A549 (cell line): Measurements from ENCODE around the gene IL17RC. TPM values are rescaled to one million over a fixed set of nuclear protein-coding genes. Genes with fewer than 3 reads are reported as not detected.

Experiments
- ATAC-seq, 2 experiments: fragments of 200-7000 bp in 1 of 2; fragments of >200 bp in 1 of 2; cut with Nextera tagmentation in 1 of 2; cut with Tn5 transposase in 1 of 2; 3 replicates each; pipeline versions ENCODE4 v1.8.0 to v1.9.1; 2018 to 2020; ENCODE audit warnings: mild to moderate bottlenecking in 1 of 2, moderate library complexity in 1 of 2
- CTCF ChIA-PET: fragments of 300-600 bp; sonication (Branson Sonifier 250); formaldehyde crosslinking; extraction: SDS; loops from one replicate; lab custom pipeline; 2021; ENCODE audit warnings: antibody characterized with exemption, inconsistent platforms; lab: Yijun Ruan, JAX
- POLR2A ChIA-PET: fragments of 350-600 bp; formaldehyde crosslinking; extraction: SDS; loops from one replicate; lab custom pipeline; 2021; ENCODE audit warnings: antibody characterized with exemption, inconsistent platforms; lab: Yijun Ruan, JAX
- DNase-seq, 2 experiments: peaks; one replicate each; pipeline versions ENCODE4 v3.0.0 to v3.0.0-alpha.2; 2011 to 2016; ENCODE audit warnings: low read depth in 1 of 2, low spot score in 1 of 2
- FAIRE-seq: peaks from 2 replicates; lab custom pipeline; 2011; peaks lifted over from hg19 to GRCh38; lab: Jason Lieb, UNC
- H3K27ac ChIP-seq, 2 experiments: fragments of >200 bp; sonication (Bioruptor Twin); formaldehyde crosslinking; 3 replicates each; pipeline ENCODE4 v1.5.1; 2016 to 2017
- H3K4me1 ChIP-seq: fragments of >200 bp; sonication (Bioruptor Twin); formaldehyde crosslinking; 3 replicates; pipeline ENCODE4 v1.6.1; 2016
- H3K4me2 ChIP-seq: fragments of >200 bp; sonication (Bioruptor Twin); formaldehyde crosslinking; 3 replicates; pipeline ENCODE4 v1.6.1; 2016
- H3K4me3 ChIP-seq: fragments of >200 bp; sonication (Bioruptor Twin); formaldehyde crosslinking; 3 replicates; pipeline ENCODE4 v1.5.1; 2016
- H3K9me3 ChIP-seq: fragments of >200 bp; sonication (Bioruptor Twin); formaldehyde crosslinking; 3 replicates; pipeline ENCODE4 v1.6.1; 2016
- BHLHE40 ChIP-seq: IDR thresholded peaks from 2 replicates; pipeline ENCODE4 v1.6.1; 2012; ENCODE audit warnings: low read depth, low read length, inconsistent platforms
- CEBPB ChIP-seq, 2 experiments: fragments of >200 bp in 1 of 2; sonication (Bioruptor Twin) in 1 of 2; formaldehyde crosslinking in 1 of 2; IDR thresholded peaks; 2 replicates each; pipeline ENCODE4 v1.6.1; 2012 to 2016
- CHD4 ChIP-seq: fragments of 200-600 bp; sonication (generic); IDR thresholded peaks from 2 replicates; pipeline ENCODE4 v1.6.1; 2016; ENCODE audit warnings: antibody characterized with exemption, mild to moderate bottlenecking, borderline replicate concordance
- CTCF ChIP-seq: fragments of >200 bp; sonication (Bioruptor Twin); formaldehyde crosslinking; IDR thresholded peaks from 3 replicates; pipeline ENCODE4 v1.5.1; 2016
- EHMT2 ChIP-seq: fragments of 200-600 bp; sonication (generic); IDR thresholded peaks from 2 replicates; pipeline ENCODE4 v1.6.1; 2016; ENCODE audit warnings: antibody characterized with exemption, low read depth, mild to moderate bottlenecking, moderate library complexity
- ELK1 ChIP-seq: fragments of 150-350 bp; IDR thresholded peaks from 2 replicates; pipeline ENCODE4 v1.6.1; 2014; ENCODE audit warnings: low read depth, mild to moderate bottlenecking, low read length
- EP300 ChIP-seq, 2 experiments: fragments of >200 bp; sonication (Bioruptor Twin); formaldehyde crosslinking; IDR thresholded peaks; 2 replicates in 1 of 2; 3 replicates in 1 of 2; pipeline ENCODE4 v1.6.1; 2016 to 2017
- FOSB ChIP-seq: fragments of 250-450 bp; sonication (Bioruptor Pico); IDR thresholded peaks from 2 replicates; pipeline ENCODE4 v1.5.0; 2020; ENCODE audit warnings: mild to moderate bottlenecking, moderate library complexity
- FOSL2 ChIP-seq, 2 experiments: fragments of 450-650 bp in 1 of 2; fragments of >200 bp in 1 of 2; sonication (Bioruptor Twin) in 1 of 2; formaldehyde crosslinking; IDR thresholded peaks; 2 replicates each; pipeline versions ENCODE4 v1.5.0 to v1.6.1; 2016 to 2020; ENCODE audit warnings: mild to moderate bottlenecking in 1 of 2, moderate library complexity in 1 of 2
- HDAC2 ChIP-seq: fragments of 200-600 bp; sonication (generic); IDR thresholded peaks from 2 replicates; pipeline ENCODE4 v1.6.1; 2016
- HEYL ChIP-seq: fragments of 250-450 bp; sonication (Bioruptor Pico); IDR thresholded peaks from 2 replicates; pipeline ENCODE4 v1.8.0; 2021; ENCODE audit warnings: mild to moderate bottlenecking, moderate library complexity
- HMGXB4 ChIP-seq: fragments of 250-450 bp; sonication (Bioruptor Pico); IDR thresholded peaks from 2 replicates; pipeline ENCODE4 v1.5.0; 2021; ENCODE audit warnings: mild to moderate bottlenecking, moderate library complexity, borderline replicate concordance
- HOXB13 ChIP-seq: fragments of 250-450 bp; sonication (Bioruptor Pico); IDR thresholded peaks from 2 replicates; pipeline ENCODE4 v1.5.0; 2020; ENCODE audit warnings: low read depth, mild to moderate bottlenecking, moderate library complexity
- JUN ChIP-seq, 2 experiments: fragments of >200 bp; sonication (Bioruptor Twin); formaldehyde crosslinking; IDR thresholded peaks; 2 replicates in 1 of 2; 3 replicates in 1 of 2; pipeline ENCODE4 v1.6.1; 2016 to 2017
- JUNB ChIP-seq: fragments of >200 bp; sonication (Bioruptor Twin); formaldehyde crosslinking; IDR thresholded peaks from 2 replicates; pipeline ENCODE4 v1.6.1; 2016
- KDM5A ChIP-seq: fragments of 200-600 bp; sonication (generic); IDR thresholded peaks from 2 replicates; pipeline ENCODE4 v1.6.1; 2016; ENCODE audit warnings: antibody characterized with exemption, mild to moderate bottlenecking
- NR3C1 ChIP-seq: fragments of >200 bp; sonication (Bioruptor Twin); formaldehyde crosslinking; IDR thresholded peaks from 3 replicates; pipeline ENCODE4 v1.6.1; 2017
- PHF8 ChIP-seq: fragments of 200-600 bp; sonication (generic); IDR thresholded peaks from 2 replicates; pipeline ENCODE4 v1.6.1; 2016; ENCODE audit warnings: low read depth, mild to moderate bottlenecking, antibody characterized with exemption, moderate library complexity, borderline replicate concordance
- POLR2A ChIP-seq: IDR thresholded peaks from 2 replicates; pipeline ENCODE4 v1.6.1; 2012; ENCODE audit warnings: mild to moderate bottlenecking, low read length
- POLR2AphosphoS2 ChIP-seq: conservative IDR thresholded peaks from 2 replicates; pipeline ENCODE4 v1.6.1; 2012; ENCODE audit warnings: low read length, improper control_type of control experiment, inconsistent platforms
- RARB ChIP-seq: fragments of 250-450 bp; sonication (Bioruptor Pico); IDR thresholded peaks from 2 replicates; pipeline ENCODE4 v1.8.0; 2021; ENCODE audit warnings: mild to moderate bottlenecking, moderate library complexity
- REST ChIP-seq: fragments of 200-600 bp; sonication (generic); IDR thresholded peaks from 2 replicates; pipeline ENCODE4 v1.6.1; 2016; ENCODE audit warnings: antibody characterized with exemption, mild to moderate bottlenecking, moderate library complexity
- RNF2 ChIP-seq: fragments of 200-600 bp; sonication (generic); IDR thresholded peaks from 2 replicates; pipeline ENCODE4 v1.6.1; 2016; ENCODE audit warnings: low read depth, mild to moderate bottlenecking, antibody characterized with exemption, moderate library complexity, borderline replicate concordance
- SREBF2 ChIP-seq: fragments of 450-650 bp; IDR thresholded peaks from 2 replicates; pipeline ENCODE4 v1.6.1; 2014; ENCODE audit warnings: mild to moderate bottlenecking, moderate library complexity
- TP53 ChIP-seq: fragments of 250-450 bp; sonication (Bioruptor Pico); IDR thresholded peaks from 2 replicates; pipeline ENCODE4 v1.5.0; 2021; ENCODE audit warnings: mild to moderate bottlenecking, moderate library complexity
- ZFP36 ChIP-seq: fragments of 450-650 bp; IDR thresholded peaks from 2 replicates; pipeline ENCODE4 v1.6.1; 2014; ENCODE audit warnings: borderline replicate concordance; ENCODE audit not compliant: partially characterized antibody
- ZNF302 ChIP-seq: fragments of 250-450 bp; sonication (Bioruptor Pico); IDR thresholded peaks from 2 replicates; pipeline ENCODE4 v1.9.0; 2021; ENCODE audit warnings: inconsistent platforms, mild to moderate bottlenecking, moderate library complexity
- WGBS: methylation state at CpG from one replicate; pipeline ENCODE4 v1.1.6; 2017; ENCODE audit errors: missing lambda C conversion rate; 5-methylcytosine and 5-hydroxymethylcytosine counted together
- polyA plus RNA-seq, 4 experiments: library from polyadenylated mRNA; depleted of rRNA in 3 of 4; stranded (reverse); fragments of >200 nt; fragmentation: RNase III in 1 of 4; extraction: RNeasy Plus Mini Kit Qiagen cat#74134 plus additional on column Dnase treatment in 1 of 4; gene quantifications; 2 replicates in 3 of 4; 3 replicates in 1 of 4; pipeline ENCODE4 v1.2.3, GENCODE V29; 2011 to 2017

Gene IL17RC
- polyA plus RNA-seq, 2 of the 4 experiments (the other 2 are of a cell fraction), result 7.7 to 9.4 TPM

GRCh38 chr3:9932843-9933560 is 16.1 kb downstream of the IL17RC start (continued):
- no peak; the same call in 1 of the 2 replicates for TF ChIP-seq HDAC2
- no peak for TF ChIP-seq KDM5A
- TF ChIP-seq EHMT2, result no peak
- no peak for TF ChIP-seq HEYL (CRISPR knock-in tag)
- TF ChIP-seq POLR2A, result 0 out of 2 replicates have a peak, but pooled peaks have one; percentile 27
- peak; percentile 78 for TF ChIP-seq CTCF
- TF ChIP-seq SREBF2, result no peak
- TF ChIP-seq CEBPB (IDR thresholded peaks at IDR 0.05), result no peak
- TF ChIP-seq REST, result peak; percentile 27; the same call in 1 of the 2 replicates
- TF ChIP-seq ELK1, result no peak
- TF ChIP-seq RARB, result no peak
- no peak for TF ChIP-seq HMGXB4 (CRISPR knock-in tag)
- no peak for TF ChIP-seq HOXB13 (CRISPR knock-in tag)
- no peak for TF ChIP-seq CHD4
- TF ChIP-seq JUN (IDR thresholded peaks at IDR 0.05), result no peak; a peak in 3 of 5 replicates
- no peak for TF ChIP-seq FOSB
- TF ChIP-seq RNF2, result peak; percentile 91; the same call in 1 of the 2 replicates

GRCh38 chr3:9933561-9934234 is 16.8 kb downstream of the IL17RC start, which contains the start of gene CRELD1:
Gene CRELD1, plus strand, starts transcription at chr3:9933834. Its CDS starts 605 bp downstream, at chr3:9934439.
- 2% methylated on average over 27 of the region's 50 CpGs for WGBS
- ChIA-PET CTCF (interaction anchor here (0.6 to 8.6 kb wide), 33 partner anchors 10 to 388 kb away, joined by 3 to 146 read pairs (median 5); partner anchors contain the start of genes ARPC4, CIDEC, IL17RC and IL17RE), POLR2A (interaction anchor here (0.5 to 2.6 kb wide), 17 partner anchors 9 to 141 kb away, joined by 3 to 53 read pairs (median 5); partner anchors contain the start of genes ARPC4, JAGN1, PRRT3 and RPUSD3)
- peak within 1 kb of the TSS; percentile 73 for H3K4me3 ChIP-seq
- DNase-seq (peak; percentile 78 to 97), ATAC-seq (peak; percentile 86 to 92), FAIRE-seq (no peak)
- H3K4me2 ChIP-seq, result peak within 1 kb of the TSS; percentile 96
- H3K4me1 ChIP-seq, result peaks cover 17% of the 10 kb centered on the region
- peak within 1 kb of the TSS; percentile 85 to 93 for H3K27ac ChIP-seq
- H3K9me3 ChIP-seq, result 0 out of 3 replicates have a peak, but pooled peaks cover 5% of the 10 kb centered on the region
- no peak for TF ChIP-seq RARB
- TF ChIP-seq JUNB, result no peak
- no peak; the same call in 1 of the 2 replicates for TF ChIP-seq HDAC2
- TF ChIP-seq ZFP36, result no peak
- TF ChIP-seq EP300 (IDR thresholded peaks at IDR 0.05), result no peak
- no peak for TF ChIP-seq FOSL2 (IDR thresholded peaks at IDR 0.05)
- 0 out of 2 replicates have a peak, but pooled peaks have one; percentile 29 for TF ChIP-seq FOSL2 (CRISPR knock-in tag; IDR thresholded peaks at IDR 0.05)
- no peak for TF ChIP-seq TP53 (CRISPR knock-in tag)
- TF ChIP-seq JUN (IDR thresholded peaks at IDR 0.05), result peak; percentile 17 to 82; a peak in 3 of 5 replicates
- TF ChIP-seq ELK1, result no peak
- no peak for TF ChIP-seq BHLHE40
- no peak for TF ChIP-seq ZNF302 (CRISPR knock-in tag)
- TF ChIP-seq POLR2AphosphoS2, result no peak
- TF ChIP-seq PHF8, result peak; percentile 39; the same call in 1 of the 2 replicates
- no peak for TF ChIP-seq NR3C1
